ENCODE results near the gene TMEM273.

TMEM273 gene

GRCh38 chr10:49133706-49134248 is 54.4 kb downstream of the TMEM273 start, which contains the start of gene FAM170B:
FAM170B (minus strand) TSS chr10:49134021; CDS start chr10:49133918, 103 bp downstream.
- ATAC-seq = no peak

GRCh38 chr10:49132362-49132737 is 55.8 kb downstream of the TMEM273 start:
- no peak for ATAC-seq
- TF ChIP-seq POU6F1 (CRISPR knock-in tag; IDR thresholded peaks at IDR 0.05; ENCODE audit: borderline replicate concordance, low read depth) (no peak), ZNF8 (CRISPR knock-in tag; IDR thresholded peaks at IDR 0.05) (no peak), BACH2 (CRISPR knock-in tag; IDR thresholded peaks at IDR 0.05; ENCODE audit: borderline replicate concordance) (no peak), TCF4 (CRISPR knock-in tag; IDR thresholded peaks at IDR 0.05; ENCODE audit: borderline replicate concordance) (no peak), ZFP30 (CRISPR knock-in tag; IDR thresholded peaks at IDR 0.05) (no peak), RARB (CRISPR knock-in tag; IDR thresholded peaks at IDR 0.05) (no peak), ZNF70 (CRISPR knock-in tag; IDR thresholded peaks at IDR 0.05) (no peak), SNAI2 (CRISPR knock-in tag; IDR thresholded peaks at IDR 0.05) (no peak), ESRRG (CRISPR knock-in tag; IDR thresholded peaks at IDR 0.05) (no peak), PATZ1 (CRISPR knock-in tag; IDR thresholded peaks at IDR 0.05; ENCODE audit: borderline replicate concordance) (no peak), PPARA (CRISPR knock-in tag; IDR thresholded peaks at IDR 0.05; ENCODE audit: borderline replicate concordance) (no peak), OSR1 (CRISPR knock-in tag; IDR thresholded peaks at IDR 0.05) (no peak), ISL1 (CRISPR knock-in tag; IDR thresholded peaks at IDR 0.05) (no peak), GLIS3 (CRISPR knock-in tag; IDR thresholded peaks at IDR 0.05) (no peak), ARNTL (CRISPR knock-in tag; IDR thresholded peaks at IDR 0.05; ENCODE audit: borderline replicate concordance, low read depth) (no peak), CSRNP3 (CRISPR knock-in tag; IDR thresholded peaks at IDR 0.05) (no peak), CSDC2 (CRISPR knock-in tag; IDR thresholded peaks at IDR 0.05) (no peak), TSHZ2 (CRISPR knock-in tag; IDR thresholded peaks at IDR 0.05) (no peak)

More at GRCh38 chr10:49133706-49134248, 54.4 kb downstream of the TMEM273 start, which contains the start of gene FAM170B:
- TF ChIP-seq ZNF8 (CRISPR knock-in tag; IDR thresholded peaks at IDR 0.05) = no peak

GRCh38 chr10:49131507-49132361 is 56.5 kb downstream of the TMEM273 start:
- ATAC-seq = no peak
- TF ChIP-seq TCF4 (CRISPR knock-in tag; IDR thresholded peaks at IDR 0.05; ENCODE audit: borderline replicate concordance) = no peak
- no peak for TF ChIP-seq PATZ1 (CRISPR knock-in tag; IDR thresholded peaks at IDR 0.05; ENCODE audit: borderline replicate concordance)
- TF ChIP-seq POU6F1 (CRISPR knock-in tag; IDR thresholded peaks at IDR 0.05; ENCODE audit: borderline replicate concordance, low read depth) = no peak
- no peak for TF ChIP-seq OSR1 (CRISPR knock-in tag; IDR thresholded peaks at IDR 0.05)
- no peak for TF ChIP-seq TSHZ2 (CRISPR knock-in tag; IDR thresholded peaks at IDR 0.05)
- no peak for TF ChIP-seq ZFP3 (CRISPR knock-in tag; IDR thresholded peaks at IDR 0.05)
- TF ChIP-seq ZNF565 (CRISPR knock-in tag; conservative IDR thresholded peaks at IDR 0.05; ENCODE audit: low read depth) = no peak
- no peak for TF ChIP-seq PPARA (CRISPR knock-in tag; IDR thresholded peaks at IDR 0.05; ENCODE audit: borderline replicate concordance)
- no peak for TF ChIP-seq BACH2 (CRISPR knock-in tag; IDR thresholded peaks at IDR 0.05; ENCODE audit: borderline replicate concordance)
- no peak for TF ChIP-seq ZC3H10 (CRISPR knock-in tag; IDR thresholded peaks at IDR 0.05)
- no peak for TF ChIP-seq ZNF70 (CRISPR knock-in tag; IDR thresholded peaks at IDR 0.05)
- TF ChIP-seq ARNTL (CRISPR knock-in tag; IDR thresholded peaks at IDR 0.05; ENCODE audit: borderline replicate concordance, low read depth) = no peak
- no peak for TF ChIP-seq RARB (CRISPR knock-in tag; IDR thresholded peaks at IDR 0.05)

Data from SK-N-SH treated with all-trans-retinoic acid at 6 μM for 48 hours (cell line).